Endometrium (tissue), 2 donors: ENCODE measurements around the gene FGF12.

Experiments used
- FAIRE-seq: peaks from 2 replicates; lab custom pipeline; 2012; peaks lifted over from hg19 to GRCh38; lab: Jason Lieb, UNC
- donor health status: control.
- donor health status: control.

FGF12 gene

GRCh38 chr3:192092388-192093005 is 634.8 kb downstream of the FGF12 start:
- FAIRE-seq: no peak

GRCh38 chr3:192091831-192092230 is 635.5 kb downstream of the FGF12 start:
- FAIRE-seq: no peak

DNA sequence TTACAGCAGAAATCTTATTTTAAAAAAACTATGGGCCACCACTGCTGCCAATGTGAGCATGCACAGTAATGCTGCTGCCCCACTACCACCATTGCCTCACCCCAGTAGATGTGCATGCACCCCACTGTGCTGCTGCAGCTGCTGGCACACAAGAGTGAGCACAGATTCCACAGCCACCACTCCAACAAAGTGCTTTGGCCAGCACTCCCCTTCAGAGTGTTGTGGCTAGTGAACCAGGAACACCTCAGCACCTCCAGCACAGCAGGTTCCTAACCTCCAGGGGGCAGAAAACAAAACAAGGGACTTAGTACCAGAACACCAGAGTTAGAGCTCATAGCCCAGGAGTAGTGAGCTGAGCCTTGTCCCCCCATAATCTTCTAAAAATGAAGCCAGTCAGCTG is 636.8 kb downstream of the FGF12 start:
- FAIRE-seq: no peak
